Liver (tissue), 9 donors: ENCODE results near the gene OR52N5. TPM values are rescaled to one million over a fixed set of nuclear protein-coding genes. Genes with fewer than 3 reads are reported as not detected.

ENCODE experiments used
- DNase-seq: peaks from one replicate; pipeline ENCODE4 v3.0.0-alpha.2; 2017; ENCODE audit warnings: low spot score
- H3K27ac ChIP-seq, 2 donors: one replicate each; pipeline ENCODE4 v1.7.0; 2013; ENCODE audit warnings: inconsistent platforms in 2 of 2, low read length in 2 of 2, control low read depth in 1 of 2, low read depth in 1 of 2, mild to moderate bottlenecking in 1 of 2
- H3K27me3 ChIP-seq, 4 donors: one replicate each; pipeline versions ENCODE4 v1.6.1 to v1.7.0; 2013; ENCODE audit warnings: low read length in 3 of 4, inconsistent platforms in 1 of 4, mild to moderate bottlenecking in 1 of 4, moderate library complexity in 1 of 4; ENCODE audit not compliant: control insufficient read depth in 4 of 4, insufficient read depth in 4 of 4
- H3K36me3 ChIP-seq, 4 donors: one replicate each; pipeline versions ENCODE4 v1.6.1 to v1.7.0; 2013; ENCODE audit warnings: low read length in 3 of 4, mild to moderate bottlenecking in 3 of 4, low read depth in 1 of 4, moderate library complexity in 1 of 4; ENCODE audit not compliant: control insufficient read depth in 4 of 4, insufficient read depth in 3 of 4
- H3K4me1 ChIP-seq, 4 donors: one replicate each; pipeline versions ENCODE4 v1.6.1 to v1.7.0; 2013; ENCODE audit warnings: low read length in 3 of 4, mild to moderate bottlenecking in 3 of 4, moderate library complexity in 1 of 4; ENCODE audit not compliant: control insufficient read depth in 4 of 4, insufficient read depth in 4 of 4
- H3K4me3 ChIP-seq, 3 donors: one replicate each; pipeline versions ENCODE4 v1.6.1 to v1.7.0; 2013; ENCODE audit warnings: low read length in 3 of 3, control low read depth in 1 of 3, low read depth in 1 of 3, mild to moderate bottlenecking in 1 of 3
- H3K9ac ChIP-seq, 2 donors: one replicate each; pipeline ENCODE4 v1.7.0; 2013; ENCODE audit warnings: low read length in 2 of 2, mild to moderate bottlenecking in 2 of 2, moderate library complexity in 2 of 2, control low read depth in 1 of 2, low read depth in 1 of 2
- H3K9me3 ChIP-seq, 4 donors: one replicate each; pipeline versions ENCODE4 v1.6.1 to v1.7.0; 2013; ENCODE audit warnings: low read length in 3 of 4; ENCODE audit not compliant: control insufficient read depth in 4 of 4
- ATF3 ChIP-seq: IDR thresholded peaks from 2 replicates; pipeline ENCODE4 v1.6.1; 2016; ENCODE audit warnings: antibody characterized with exemption
- FOXA1 ChIP-seq: IDR thresholded peaks from 2 replicates; pipeline ENCODE4 v1.6.1; 2016; ENCODE audit warnings: antibody characterized with exemption
- GABPA ChIP-seq, 2 donors: IDR thresholded peaks in 1 of 2; conservative IDR thresholded peaks in 1 of 2; 2 replicates each; pipeline ENCODE4 v1.6.1; 2016; ENCODE audit warnings: antibody characterized with exemption in 2 of 2, mild to moderate bottlenecking in 1 of 2, moderate library complexity in 1 of 2
- WGBS: extraction: QIAGEN DNeasy Blood & Tissue Kit; methylation state at CpG from one replicate; pipeline ENCODE4 v1.1.7; 2013; 5-methylcytosine and 5-hydroxymethylcytosine counted together
- polyA plus RNA-seq, 2 donors: library from polyadenylated mRNA; stranded (reverse) in 1 of 2; unstranded in 1 of 2; fragments of 200-250 nt in 1 of 2; fragments of >200 nt in 1 of 2; fragmentation: Nextera tagmentation in 1 of 2; extraction: Ambion mirVana in 1 of 2; gene quantifications; one replicate each; pipeline versions ENCODE4 v1.2.1 to v1.2.3, GENCODE V29; 2013 to 2015
- total RNA-seq, 2 donors: library from RNA; depleted of rRNA; stranded (reverse); fragments of >200 nt; gene quantifications; one replicate each; pipeline ENCODE4 v1.2.3, GENCODE V29; 2014
- TF ChIP-seq, protein P1 (sequence below): IDR thresholded peaks from 2 replicates; pipeline ENCODE4 v1.6.1; 2016; ENCODE audit warnings: antibody characterized with exemption, mild to moderate bottlenecking
- donor health status: healthy.
- donor health status: healthy.
- donor health status: healthy.
- donor health status: healthy.
- donor health status: healthy.

Gene OR52N5
- total and polyA plus RNA-seq, 4 donors = 0.08 TPM; not detected in 3

DNA sequence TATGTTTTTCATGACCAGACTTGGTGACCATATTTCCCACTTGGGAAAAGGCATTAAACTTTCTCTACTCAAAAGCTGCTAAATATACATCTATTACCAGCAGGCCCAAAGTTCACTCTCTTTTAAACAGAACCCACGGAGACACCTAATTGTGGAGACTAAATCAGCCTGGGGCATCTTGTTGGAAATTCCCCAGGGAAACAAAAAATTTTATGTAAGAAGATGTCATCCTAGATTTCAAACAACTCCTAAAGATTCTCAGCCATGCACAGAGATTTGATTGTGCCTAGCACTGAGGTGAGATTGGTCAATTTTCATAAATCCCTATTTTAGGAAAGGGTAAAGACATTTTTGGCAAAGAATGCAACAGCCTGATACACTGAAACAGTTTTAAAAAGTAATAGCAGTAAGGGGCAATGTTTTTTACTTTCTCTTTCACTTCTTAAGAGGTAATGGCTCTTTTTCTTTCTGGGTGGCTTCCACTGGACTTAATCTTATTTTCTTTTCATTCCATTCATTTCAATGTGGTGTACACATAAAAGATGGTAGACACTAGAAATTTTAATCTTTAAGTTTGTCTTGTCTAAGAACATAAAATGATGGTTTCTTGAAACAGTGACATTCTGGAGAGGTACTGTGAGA, 35.2 kb upstream of the OR52N5 start (continued):
- TF ChIP-seq, protein P1, sequence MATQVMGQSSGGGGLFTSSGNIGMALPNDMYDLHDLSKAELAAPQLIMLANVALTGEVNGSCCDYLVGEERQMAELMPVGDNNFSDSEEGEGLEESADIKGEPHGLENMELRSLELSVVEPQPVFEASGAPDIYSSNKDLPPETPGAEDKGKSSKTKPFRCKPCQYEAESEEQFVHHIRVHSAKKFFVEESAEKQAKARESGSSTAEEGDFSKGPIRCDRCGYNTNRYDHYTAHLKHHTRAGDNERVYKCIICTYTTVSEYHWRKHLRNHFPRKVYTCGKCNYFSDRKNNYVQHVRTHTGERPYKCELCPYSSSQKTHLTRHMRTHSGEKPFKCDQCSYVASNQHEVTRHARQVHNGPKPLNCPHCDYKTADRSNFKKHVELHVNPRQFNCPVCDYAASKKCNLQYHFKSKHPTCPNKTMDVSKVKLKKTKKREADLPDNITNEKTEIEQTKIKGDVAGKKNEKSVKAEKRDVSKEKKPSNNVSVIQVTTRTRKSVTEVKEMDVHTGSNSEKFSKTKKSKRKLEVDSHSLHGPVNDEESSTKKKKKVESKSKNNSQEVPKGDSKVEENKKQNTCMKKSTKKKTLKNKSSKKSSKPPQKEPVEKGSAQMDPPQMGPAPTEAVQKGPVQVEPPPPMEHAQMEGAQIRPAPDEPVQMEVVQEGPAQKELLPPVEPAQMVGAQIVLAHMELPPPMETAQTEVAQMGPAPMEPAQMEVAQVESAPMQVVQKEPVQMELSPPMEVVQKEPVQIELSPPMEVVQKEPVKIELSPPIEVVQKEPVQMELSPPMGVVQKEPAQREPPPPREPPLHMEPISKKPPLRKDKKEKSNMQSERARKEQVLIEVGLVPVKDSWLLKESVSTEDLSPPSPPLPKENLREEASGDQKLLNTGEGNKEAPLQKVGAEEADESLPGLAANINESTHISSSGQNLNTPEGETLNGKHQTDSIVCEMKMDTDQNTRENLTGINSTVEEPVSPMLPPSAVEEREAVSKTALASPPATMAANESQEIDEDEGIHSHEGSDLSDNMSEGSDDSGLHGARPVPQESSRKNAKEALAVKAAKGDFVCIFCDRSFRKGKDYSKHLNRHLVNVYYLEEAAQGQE = no peak

DNA sequence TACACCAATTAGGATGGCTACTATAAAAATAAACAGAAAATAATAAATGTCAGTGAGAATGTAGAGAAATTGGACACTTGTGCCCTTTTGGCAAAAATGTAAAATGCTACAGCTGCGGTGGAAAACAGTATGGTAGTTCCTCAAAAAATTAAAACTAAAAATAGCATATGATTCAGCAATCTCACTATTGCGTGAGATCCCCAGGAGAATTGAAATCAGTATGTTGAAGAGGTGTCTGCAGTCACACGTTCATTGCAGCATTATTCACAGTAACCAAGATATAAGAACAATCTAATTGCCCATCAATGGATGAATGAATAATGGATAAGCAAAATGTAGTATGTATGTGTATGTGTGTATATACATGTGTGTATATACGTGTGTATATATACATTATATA, 32.4 kb upstream of the OR52N5 start:
- no peak for TF ChIP-seq GABPA (IDR thresholded peaks at IDR 0.05 in 1 of 2, conservative IDR thresholded peaks at IDR 0.05 in 1 of 2)
- TF ChIP-seq, protein P1 = no peak
- Histone ChIP-seq H3K4me1 (peaks cover 0 to 4% (median 3%) of the 10 kb centered on the region in 4 donors), H3K9ac (no peak overlapping the region), H3K27ac (no peak overlapping the region), H3K9me3 (no peaks in the 10 kb centered on the region), H3K4me3 (no peak overlapping the region), H3K36me3 (no peaks in the 10 kb centered on the region), H3K27me3 (peaks cover 0 to 1% (median under 1%) of the 10 kb centered on the region in 4 donors)
- 60% methylated on average over 4 of the region's 4 CpGs for WGBS
- no peak for DNase-seq

- Histone ChIP-seq H3K4me3 (no peak overlapping the region), H3K27me3 (peaks cover 0 to 3% (median 0%) of the 10 kb centered on the region in 4 donors), H3K9ac (no peak overlapping the region), H3K9me3 (no peaks in the 10 kb centered on the region), H3K27ac (no peak overlapping the region), H3K36me3 (no peaks in the 10 kb centered on the region), H3K4me1 (peaks cover 2 to 13% (median 7%) of the 10 kb centered on the region in 4 donors)
- WGBS = 81% methylated on average over 6 of the region's 6 CpGs
- DNase-seq = no peak
- no peak for TF ChIP-seq FOXA1
- no peak for TF ChIP-seq ATF3
These were observed 27.0 kb upstream of the OR52N5 start for GRCh38 chr11:5809905-5810795.
